Measurements from ENCODE around the gene WTIP.

GRCh38 chr19:34512254-34512822 lies 30.8 kb downstream of the WTIP start:
- no peak for TF ChIP-seq RAD21 (IDR thresholded peaks at IDR 0.05; ENCODE audit: low read depth)
- no peak for TF ChIP-seq CEBPB (IDR thresholded peaks at IDR 0.05)
- no peak for TF ChIP-seq EP300 (IDR thresholded peaks at IDR 0.05; ENCODE audit: borderline replicate concordance)
